ENCODE measurements around the gene APAF1. TPM values are rescaled to one million over a fixed set of nuclear protein-coding genes. Genes with fewer than 3 reads are reported as not detected.

Gene APAF1
- polyA plus RNA-seq, 1 of the 3 experiments (the other 2 are of a cell fraction), result 3.3 TPM

DNA sequence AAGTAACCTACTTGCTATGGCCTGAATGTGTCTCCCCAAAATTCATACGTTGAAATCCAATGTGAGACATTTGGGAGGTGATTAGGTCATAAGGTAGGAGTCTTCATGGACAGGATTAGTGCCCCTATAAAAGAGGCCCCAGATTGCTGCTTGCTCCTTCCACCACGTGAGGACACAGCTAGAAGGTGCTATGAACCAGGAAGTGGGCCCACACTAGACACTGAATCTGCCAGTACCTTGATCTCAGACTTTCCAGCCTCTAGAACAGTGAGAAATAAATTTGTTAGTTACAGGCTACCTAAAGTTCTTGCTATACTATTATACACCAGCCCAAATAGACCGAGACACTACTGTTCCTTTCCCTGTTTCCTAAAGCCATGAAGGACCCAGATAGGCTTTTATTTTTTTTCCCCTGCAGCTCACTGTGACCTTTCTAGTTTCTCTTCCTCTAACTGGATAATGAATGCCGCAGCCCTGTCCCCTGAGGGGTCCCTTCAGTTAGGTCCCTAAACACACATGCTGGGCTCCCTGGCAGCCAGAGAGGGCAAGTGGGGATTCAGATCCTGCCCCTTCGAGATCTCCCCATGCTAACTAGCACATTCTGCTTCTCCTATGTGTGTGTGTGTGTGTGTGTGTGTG, 32.3 kb upstream of the APAF1 start:
- Histone ChIP-seq H3K4me2 (no peak overlapping the region), H3K79me2 (ENCODE audit: insufficient read depth) (peaks cover 3% of the 10 kb centered on the region; the same call in 1 of the 2 replicates), H3F3A (replicated peaks; ENCODE audit: insufficient read depth) (no peaks in the 10 kb centered on the region), H3K9ac (no peak overlapping the region), H3K36me3 (replicated peaks in 1 of 2; ENCODE audit: control insufficient read depth in 1 of 2, insufficient read depth in 2 of 2, low read length in 1 of 2) (peaks cover 0 to 17% of the 10 kb centered on the region in 2 experiments), H3K4me3 (ENCODE audit: low read depth in 2 of 2, low read length in 1 of 2) (no peak overlapping the region), H3K27me3 (ENCODE audit: insufficient read depth) (no peaks in the 10 kb centered on the region), H4K20me1 (ENCODE audit: insufficient read depth) (no peaks in the 10 kb centered on the region), H3K4me1 (ENCODE audit: control insufficient read depth in 1 of 2, insufficient read depth in 2 of 2, low read depth in 1 of 2, low read length in 1 of 2) (no peaks in the 10 kb centered on the region), H3K27ac (ENCODE audit: low read depth in 2 of 2, low read length in 1 of 2) (no peak overlapping the region), H2AFZ (ENCODE audit: low read depth) (no peak overlapping the region), H3K9me2 (no peaks in the 10 kb centered on the region), H3K9me3 (no peaks in the 10 kb centered on the region)
- TF ChIP-seq TAF1 (IDR thresholded peaks at IDR 0.05; ENCODE audit: borderline replicate concordance, low read depth, low read length), result no peak
- no peak for TF ChIP-seq RAD21 (IDR thresholded peaks at IDR 0.05; ENCODE audit: low read length)
- TF ChIP-seq NRF1 (IDR thresholded peaks at IDR 0.05; ENCODE audit: low read depth, low read length), result no peak
- TF ChIP-seq MXI1 (IDR thresholded peaks at IDR 0.05; ENCODE audit: low read depth, low read length), result no peak
- TF ChIP-seq GABPA (IDR thresholded peaks at IDR 0.05; ENCODE audit: low read depth), result no peak
- no peak for TF ChIP-seq PBX3 (IDR thresholded peaks at IDR 0.05)
- no peak for TF ChIP-seq RFX5 (IDR thresholded peaks at IDR 0.05; ENCODE audit: low read length)
- TF ChIP-seq NFIC (IDR thresholded peaks at IDR 0.05; ENCODE audit: borderline replicate concordance), result no peak
- DNase-seq, result no peak
- CTCF ChIA-PET, result no interaction called here
- 78% methylated on average over 5 of the region's 5 CpGs for WGBS (ENCODE audit: low lambda C conversion rate)
- POLR2A ChIA-PET, result no interaction called here

- no peak overlapping the region for H3K4me2 ChIP-seq
- no peaks in the 10 kb centered on the region for H3K9me2 ChIP-seq
- H3K27ac ChIP-seq (ENCODE audit: low read depth in 2 of 2, low read length in 1 of 2), result no peak overlapping the region
- peaks cover 33% of the 10 kb centered on the region for H3K79me2 ChIP-seq (ENCODE audit: insufficient read depth)
- no peaks in the 10 kb centered on the region for H4K20me1 ChIP-seq (ENCODE audit: insufficient read depth)
- H3F3A ChIP-seq (replicated peaks; ENCODE audit: insufficient read depth), result no peaks in the 10 kb centered on the region
- 81% methylated on average over 4 of the region's 4 CpGs for WGBS (ENCODE audit: low lambda C conversion rate)
- H2AFZ ChIP-seq (ENCODE audit: low read depth), result no peak overlapping the region
- H3K36me3 ChIP-seq (replicated peaks in 1 of 2; ENCODE audit: control insufficient read depth in 1 of 2, insufficient read depth in 2 of 2, low read length in 1 of 2), result peaks cover 0 to 22% of the 10 kb centered on the region in 2 experiments
- DNase-seq, result no peak
- no peaks in the 10 kb centered on the region for H3K4me1 ChIP-seq (ENCODE audit: control insufficient read depth in 1 of 2, insufficient read depth in 2 of 2, low read depth in 1 of 2, low read length in 1 of 2)
- ChIA-PET POLR2A (no interaction called here), CTCF (interaction anchor here (0.6 kb wide), 1 partner anchor 29 kb away, joined by 3 read pairs; no protein-coding TSS in a partner anchor)
- no peaks in the 10 kb centered on the region for H3K27me3 ChIP-seq (ENCODE audit: insufficient read depth)
- H3K4me3 ChIP-seq (ENCODE audit: low read depth in 2 of 2, low read length in 1 of 2), result no peak overlapping the region
- H3K9ac ChIP-seq, result no peak overlapping the region
- no peaks in the 10 kb centered on the region for H3K9me3 ChIP-seq
- no peak for TF ChIP-seq EZH2phosphoT487 (IDR thresholded peaks at IDR 0.05; ENCODE audit: borderline replicate concordance, low read depth)
- TF ChIP-seq SIN3A (IDR thresholded peaks at IDR 0.05; ENCODE audit: borderline replicate concordance, low read depth, low read length), result no peak
Observed at GRCh38 chr12:98618952-98619351, 26.1 kb upstream of the APAF1 start.

Measured in SK-N-SH (cell line).